K562 (cell line): ENCODE data around the gene TIMP3. TPM values are rescaled to one million over a fixed set of nuclear protein-coding genes. Genes with fewer than 3 reads are reported as not detected.

Experiments
- ATAC-seq: fragments of 200-7000 bp; cut with Tn5 transposase; 3 replicates; pipeline ENCODE4 v1.9.1; 2020; ENCODE audit warnings: moderate library complexity
- BruUV-seq: library from RNA; stranded (reverse); fragments of 400-500 nt; replicated peaks from 2 replicates; lab custom pipeline; 2021; lab: Mats Ljungman, UMichigan
- CTCF ChIA-PET: fragments of 300-600 bp; formaldehyde crosslinking; extraction: SDS; loops from one replicate; lab custom pipeline; 2021; ENCODE audit warnings: low intra/inter-chr PET ratio; lab: Yijun Ruan, JAX
- POLR2A ChIA-PET: fragments of 300-600, 350-650 bp; sonication (Branson Sonifier 250); formaldehyde crosslinking; extraction: SDS; loops from one replicate; lab custom pipeline; 2021; ENCODE audit warnings: antibody characterized with exemption, inconsistent platforms; lab: Yijun Ruan, JAX
- DNase-seq, 4 experiments: peaks; one replicate each; pipeline versions ENCODE4 v3.0.0 to v3.0.0-alpha.2; 2011 to 2018; ENCODE audit warnings: low spot score in 3 of 4, mixed read lengths in 3 of 4; ENCODE audit errors: extremely low read depth in 1 of 4
- FAIRE-seq: peaks from 2 replicates; lab custom pipeline; 2011; peaks lifted over from hg19 to GRCh38; lab: Jason Lieb, UNC
- H2AFZ ChIP-seq: 2 replicates; pipeline ENCODE4 v1.6.0; 2011; ENCODE audit warnings: low read depth, low read length, control low read depth, inconsistent platforms
- H3K27ac ChIP-seq: fragments of 200-600 bp; 3 replicates; pipeline ENCODE4 v1.8.0; 2011; ENCODE audit warnings: low read depth, mild to moderate bottlenecking, control low read depth, inconsistent platforms, low read length, moderate library complexity, mixed read lengths; ENCODE audit errors: extremely low read depth
- H3K27me3 ChIP-seq, 2 experiments: fragments of 300-600 bp in 1 of 2; 2 replicates in 1 of 2; 3 replicates in 1 of 2; pipeline versions ENCODE4 v1.6.0 to v1.8.0; 2011; ENCODE audit warnings: inconsistent platforms in 2 of 2, low read length in 2 of 2, mild to moderate bottlenecking in 1 of 2, mixed read lengths in 1 of 2, moderate library complexity in 1 of 2; ENCODE audit not compliant: control insufficient read depth in 2 of 2, insufficient read depth in 2 of 2
- H3K36me3 ChIP-seq: fragments of 300-600 bp; 3 replicates; pipeline ENCODE4 v1.8.0; 2011; ENCODE audit warnings: mild to moderate bottlenecking, low read length, inconsistent platforms; ENCODE audit not compliant: control insufficient read depth, insufficient read depth
- H3K4me1 ChIP-seq, 2 experiments: fragments of 200-600 bp in 1 of 2; replicated peaks in 1 of 2; 2 replicates in 1 of 2; 3 replicates in 1 of 2; pipeline versions ENCODE4 v1.5.1 to v1.8.0; 2011; ENCODE audit warnings: inconsistent platforms in 2 of 2, low read length in 2 of 2, mild to moderate bottlenecking in 1 of 2, mixed read lengths in 1 of 2, moderate library complexity in 1 of 2; ENCODE audit not compliant: control insufficient read depth in 2 of 2, insufficient read depth in 2 of 2
- H3K4me2 ChIP-seq: 2 replicates; pipeline ENCODE4 v1.6.1; 2011; ENCODE audit warnings: low read length, control low read depth, inconsistent platforms, mixed read lengths; ENCODE audit not compliant: insufficient read depth
- H3K4me3 ChIP-seq: fragments of 200-600 bp; sonication (generic), shearing (Covaris generic); 2 replicates; pipeline ENCODE4 v1.5.1; 2016; ENCODE audit warnings: control low read depth, inconsistent platforms
- H3K79me2 ChIP-seq: fragments of 200-600 bp; 3 replicates; pipeline ENCODE4 v1.8.0; 2011; ENCODE audit warnings: low read length, inconsistent platforms; ENCODE audit not compliant: control insufficient read depth, insufficient read depth
- H3K9ac ChIP-seq, 2 experiments: 2 replicates each; pipeline versions ENCODE4 v1.6.0 to v1.6.1; 2011; ENCODE audit warnings: low read depth in 2 of 2, low read length in 2 of 2, control low read depth in 1 of 2, inconsistent platforms in 1 of 2, mild to moderate bottlenecking in 1 of 2, mixed read lengths in 1 of 2; ENCODE audit not compliant: insufficient read depth in 1 of 2
- H3K9me1 ChIP-seq: one replicate; pipeline ENCODE4 v1.6.0; 2011; ENCODE audit warnings: inconsistent platforms, mild to moderate bottlenecking, low read length, moderate library complexity; ENCODE audit not compliant: control insufficient read depth, insufficient read depth
- H3K9me3 ChIP-seq: replicated peaks from 2 replicates; pipeline ENCODE4 v1.5.1; 2011; ENCODE audit warnings: low read depth, low read length, inconsistent platforms; ENCODE audit not compliant: control insufficient read depth, insufficient read depth
- H4K20me1 ChIP-seq: replicated peaks from 2 replicates; pipeline ENCODE4 v1.6.1; 2011; ENCODE audit warnings: low read length, inconsistent platforms, mixed read lengths; ENCODE audit not compliant: control insufficient read depth, insufficient read depth
- CEBPG ChIP-seq, 3 experiments: fragments of 200-800 bp in 1 of 3; sonication (Bioruptor generic) in 1 of 3; sonication (generic) in 1 of 3; formaldehyde crosslinking in 1 of 3; IDR thresholded peaks in 2 of 3; conservative IDR thresholded peaks in 1 of 3; 2 replicates each; pipeline versions ENCODE4 v1.6.1 to v1.8.0; 2016 to 2022; ENCODE audit warnings: missing compliant biosample characterization in 2 of 3, missing genetic modification characterization in 2 of 3, mild to moderate bottlenecking in 1 of 3, missing genetic modification reagents in 1 of 3
- CSDE1 ChIP-seq, 2 experiments: fragments of 450-650 bp; IDR thresholded peaks; 2 replicates each; pipeline ENCODE4 v1.6.1; 2016; ENCODE audit warnings: mild to moderate bottlenecking in 1 of 2
- FOXP1 ChIP-seq: sonication (generic); formaldehyde crosslinking; IDR thresholded peaks from 2 replicates; pipeline ENCODE4 v1.8.0; 2022; ENCODE audit warnings: mild to moderate bottlenecking, missing genetic modification reagents
- ILF3 ChIP-seq: fragments of 450-650 bp; IDR thresholded peaks from 2 replicates; pipeline ENCODE4 v1.6.1; 2018; ENCODE audit warnings: antibody characterized with exemption, mild to moderate bottlenecking, moderate library complexity, borderline replicate concordance
- KAT8 ChIP-seq: fragments of 450-650 bp; IDR thresholded peaks from 2 replicates; pipeline ENCODE4 v1.6.1; 2016; ENCODE audit warnings: low read depth, mild to moderate bottlenecking
- NONO ChIP-seq, 2 experiments: fragments of 200-400 bp in 1 of 2; fragments of 450-650 bp in 1 of 2; formaldehyde crosslinking in 1 of 2; IDR thresholded peaks; 2 replicates each; pipeline ENCODE4 v1.6.1; 2017; ENCODE audit warnings: low read depth in 2 of 2, mild to moderate bottlenecking in 2 of 2, moderate library complexity in 2 of 2, low read length in 1 of 2
- POLR2H ChIP-seq: IDR thresholded peaks from 2 replicates; pipeline ENCODE4 v1.6.1; 2016; ENCODE audit warnings: missing genetic modification characterization, low read depth, mild to moderate bottlenecking, control low read depth, missing compliant biosample characterization, moderate library complexity
- POLR3A ChIP-seq: IDR thresholded peaks from 2 replicates; pipeline ENCODE4 v1.6.1; 2011; ENCODE audit warnings: borderline replicate concordance, mild to moderate bottlenecking, moderate library complexity; ENCODE audit not compliant: insufficient read length, insufficient read depth; ENCODE audit errors: extremely low read depth
- RBM17 ChIP-seq: fragments of 200-400 bp; formaldehyde crosslinking; IDR thresholded peaks from 2 replicates; pipeline ENCODE4 v1.6.1; 2017; ENCODE audit warnings: low read depth, mild to moderate bottlenecking, low read length, borderline replicate concordance
- ZNF766 ChIP-seq: fragments of 200-800 bp; sonication (Bioruptor generic); conservative IDR thresholded peaks from 2 replicates; pipeline ENCODE4 v1.6.1; 2016; ENCODE audit warnings: missing genetic modification characterization, missing compliant biosample characterization
- WGBS: fragments of 100-300 bp; shearing (Covaris generic); methylation state at CpG from one replicate; pipeline ENCODE4 v1.1.6; 2016; ENCODE audit warnings: low coverage, mixed read lengths; ENCODE audit not compliant: insufficient coverage; ENCODE audit errors: missing lambda C conversion rate; 5-methylcytosine and 5-hydroxymethylcytosine counted together
- in situ Hi-C: fragments of 300-500 bp; cut with MboI; formaldehyde crosslinking; loops from 4 replicates; pipeline ENCODE4 v1.15.0; 2018; ENCODE audit warnings: inconsistent platforms, mixed read lengths
- intact Hi-C: fragments of 100-400 bp; cut with micrococcal nuclease; formaldehyde crosslinking; loops from 2 replicates; pipeline ENCODE4 v1.14.2; 2022
- polyA plus RNA-seq, 8 experiments: library from polyadenylated mRNA; depleted of rRNA in 4 of 8; stranded (reverse) in 5 of 8; unstranded in 3 of 8; fragments of >200 nt; fragmentation: Nextera tagmentation in 2 of 8; fragmentation: Illumina TruSeq in 1 of 8; extraction: Ambion mirVana in 2 of 8; extraction: Trizol in 1 of 8; gene quantifications; 2 replicates each; pipeline versions ENCODE4 v1.2.1 to v1.2.3, GENCODE V29; 2011 to 2014; ENCODE audit warnings: inconsistent platforms in 1 of 8, missing spikeins in 1 of 8
- total RNA-seq, 7 experiments: library from RNA; depleted of rRNA in 6 of 7; stranded (reverse); fragments of >200 nt in 6 of 7; fragmentation: Illumina TruSeq in 2 of 7; extraction: Trizol in 2 of 7; gene quantifications; 2 replicates each; pipeline versions ENCODE4 v1.2.1 to v1.2.3, GENCODE V29; 2011 to 2021; ENCODE audit warnings: low replicate concordance in 1 of 7
- TF ChIP-seq, protein P1 (sequence below): fragments of 250-450 bp; sonication (Bioruptor Pico); IDR thresholded peaks from 2 replicates; pipeline ENCODE4 v1.4.0; 2020; ENCODE audit warnings: mild to moderate bottlenecking, moderate library complexity, borderline replicate concordance
- TF ChIP-seq, protein P2 (sequence below): fragments of 450-650 bp; IDR thresholded peaks from 2 replicates; pipeline ENCODE4 v1.7.1; 2018; ENCODE audit warnings: mild to moderate bottlenecking, low read depth; ENCODE audit not compliant: partially characterized antibody
- TF ChIP-seq, protein P3 (sequence below): sonication (generic); formaldehyde crosslinking; IDR thresholded peaks from 2 replicates; pipeline ENCODE4 v1.8.0; 2022; ENCODE audit warnings: missing genetic modification reagents, mild to moderate bottlenecking, borderline replicate concordance

TIMP3 gene
- total and polyA plus RNA-seq, 9 of the 15 experiments (the other 6 are each of a cell fraction or from before 2014, with no cell fraction given): 0.07 to 0.73 (median 0.18) TPM

DNA sequence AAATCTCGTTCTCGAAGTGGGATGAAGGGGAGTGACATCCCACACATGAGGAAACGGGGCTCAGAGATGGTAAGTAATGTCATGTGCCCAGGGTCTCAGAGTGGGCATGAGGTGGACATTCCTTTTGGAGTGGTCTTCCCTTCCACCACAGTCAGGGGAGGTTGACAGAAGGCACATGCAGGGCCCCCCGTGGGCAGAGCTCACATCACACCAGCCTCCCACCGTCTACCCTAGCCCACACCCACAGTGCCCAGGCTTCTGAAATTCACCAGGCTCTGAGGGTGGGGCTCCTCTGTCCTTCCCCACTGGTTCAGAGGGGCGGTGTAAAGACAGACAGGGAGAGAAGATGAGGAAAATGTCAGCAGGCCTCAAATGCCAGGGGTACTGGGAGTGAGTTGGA, 41.1 kb upstream of the TIMP3 start (continued):
- no peak for TF ChIP-seq POLR3A
- TF ChIP-seq ILF3: no peak
- TF ChIP-seq KAT8: no peak
- TF ChIP-seq, protein P1, sequence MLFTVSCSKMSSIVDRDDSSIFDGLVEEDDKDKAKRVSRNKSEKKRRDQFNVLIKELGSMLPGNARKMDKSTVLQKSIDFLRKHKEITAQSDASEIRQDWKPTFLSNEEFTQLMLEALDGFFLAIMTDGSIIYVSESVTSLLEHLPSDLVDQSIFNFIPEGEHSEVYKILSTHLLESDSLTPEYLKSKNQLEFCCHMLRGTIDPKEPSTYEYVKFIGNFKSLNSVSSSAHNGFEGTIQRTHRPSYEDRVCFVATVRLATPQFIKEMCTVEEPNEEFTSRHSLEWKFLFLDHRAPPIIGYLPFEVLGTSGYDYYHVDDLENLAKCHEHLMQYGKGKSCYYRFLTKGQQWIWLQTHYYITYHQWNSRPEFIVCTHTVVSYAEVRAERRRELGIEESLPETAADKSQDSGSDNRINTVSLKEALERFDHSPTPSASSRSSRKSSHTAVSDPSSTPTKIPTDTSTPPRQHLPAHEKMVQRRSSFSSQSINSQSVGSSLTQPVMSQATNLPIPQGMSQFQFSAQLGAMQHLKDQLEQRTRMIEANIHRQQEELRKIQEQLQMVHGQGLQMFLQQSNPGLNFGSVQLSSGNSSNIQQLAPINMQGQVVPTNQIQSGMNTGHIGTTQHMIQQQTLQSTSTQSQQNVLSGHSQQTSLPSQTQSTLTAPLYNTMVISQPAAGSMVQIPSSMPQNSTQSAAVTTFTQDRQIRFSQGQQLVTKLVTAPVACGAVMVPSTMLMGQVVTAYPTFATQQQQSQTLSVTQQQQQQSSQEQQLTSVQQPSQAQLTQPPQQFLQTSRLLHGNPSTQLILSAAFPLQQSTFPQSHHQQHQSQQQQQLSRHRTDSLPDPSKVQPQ (CRISPR knock-in tag): no peak

DNA sequence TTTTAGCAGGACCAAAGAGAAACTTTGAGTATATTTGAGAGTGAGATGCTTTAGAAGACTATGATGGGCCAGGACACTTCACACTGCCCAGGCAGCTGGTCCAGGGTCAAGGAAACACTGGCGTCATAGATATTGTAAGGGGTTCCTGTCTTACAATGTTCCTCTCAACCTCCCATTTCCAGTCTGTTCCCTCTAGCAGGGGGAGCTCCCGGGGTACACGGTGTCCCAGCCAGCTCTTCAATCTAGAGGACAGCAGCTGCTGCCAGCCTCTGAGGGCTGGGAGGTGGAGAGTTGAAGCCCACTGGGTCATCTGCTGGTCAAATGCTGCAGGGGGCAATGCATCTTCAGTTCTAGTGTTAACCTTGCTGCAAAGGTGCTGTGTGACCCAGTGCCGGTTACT, 40.7 kb upstream of the TIMP3 start:
- H3K4me2 ChIP-seq: no peak overlapping the region
- H3K9me1 ChIP-seq: no peaks in the 10 kb centered on the region
- DNase-seq (no peak), ATAC-seq (no peak), FAIRE-seq (no peak)
- WGBS: 5% methylated on average over 4 of the region's 4 CpGs
- no peak overlapping the region for H3K4me3 ChIP-seq
- H4K20me1 ChIP-seq: no peaks in the 10 kb centered on the region
- BruUV-seq: no TSS peak
- peaks cover 2 to 27% of the 10 kb centered on the region in 2 experiments; a peak in 2 of 5 replicates for H3K27me3 ChIP-seq
- H3K27ac ChIP-seq: no peak overlapping the region
- no peaks in the 10 kb centered on the region for H3K79me2 ChIP-seq
- H3K4me1 ChIP-seq: no peaks in the 10 kb centered on the region; a peak in 1 of 5 replicates
- in situ Hi-C loops: no loop called here
- H3K9ac ChIP-seq: no peak overlapping the region
- no peaks in the 10 kb centered on the region for H3K9me3 ChIP-seq
- no peaks in the 10 kb centered on the region for H3K36me3 ChIP-seq
- intact Hi-C loops: no loop called here
- H2AFZ ChIP-seq: no peak overlapping the region
- POLR2A ChIA-PET: interaction anchor here (0.5 to 0.6 kb wide), 2 partner anchors 112 to 188 kb away, joined by 3 read pairs; no protein-coding TSS in a partner anchor
- CTCF ChIA-PET: no interaction called here
- TF ChIP-seq ZNF766 (CRISPR knock-in tag) (no peak), FOXP1 (CRISPR knock-in tag) (no peak), NONO (IDR thresholded peaks at IDR 0.05; ENCODE audit: low read depth in 2 of 2, low read length in 1 of 2) (no peak), POLR2H (tag) (no peak), RBM17 (no peak), CSDE1 (IDR thresholded peaks at IDR 0.05) (no peak), CEBPG (CRISPR knock-in tag; IDR thresholded peaks at IDR 0.05) (no peak), CEBPG (tag; conservative IDR thresholded peaks at IDR 0.05 in 1 of 2, IDR thresholded peaks at IDR 0.05 in 1 of 2) (no peak)
- TF ChIP-seq, protein P2, sequence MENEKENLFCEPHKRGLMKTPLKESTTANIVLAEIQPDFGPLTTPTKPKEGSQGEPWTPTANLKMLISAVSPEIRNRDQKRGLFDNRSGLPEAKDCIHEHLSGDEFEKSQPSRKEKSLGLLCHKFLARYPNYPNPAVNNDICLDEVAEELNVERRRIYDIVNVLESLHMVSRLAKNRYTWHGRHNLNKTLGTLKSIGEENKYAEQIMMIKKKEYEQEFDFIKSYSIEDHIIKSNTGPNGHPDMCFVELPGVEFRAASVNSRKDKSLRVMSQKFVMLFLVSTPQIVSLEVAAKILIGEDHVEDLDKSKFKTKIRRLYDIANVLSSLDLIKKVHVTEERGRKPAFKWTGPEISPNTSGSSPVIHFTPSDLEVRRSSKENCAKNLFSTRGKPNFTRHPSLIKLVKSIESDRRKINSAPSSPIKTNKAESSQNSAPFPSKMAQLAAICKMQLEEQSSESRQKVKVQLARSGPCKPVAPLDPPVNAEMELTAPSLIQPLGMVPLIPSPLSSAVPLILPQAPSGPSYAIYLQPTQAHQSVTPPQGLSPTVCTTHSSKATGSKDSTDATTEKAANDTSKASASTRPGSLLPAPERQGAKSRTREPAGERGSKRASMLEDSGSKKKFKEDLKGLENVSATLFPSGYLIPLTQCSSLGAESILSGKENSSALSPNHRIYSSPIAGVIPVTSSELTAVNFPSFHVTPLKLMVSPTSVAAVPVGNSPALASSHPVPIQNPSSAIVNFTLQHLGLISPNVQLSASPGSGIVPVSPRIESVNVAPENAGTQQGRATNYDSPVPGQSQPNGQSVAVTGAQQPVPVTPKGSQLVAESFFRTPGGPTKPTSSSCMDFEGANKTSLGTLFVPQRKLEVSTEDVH: no peak
- TF ChIP-seq, protein P3, sequence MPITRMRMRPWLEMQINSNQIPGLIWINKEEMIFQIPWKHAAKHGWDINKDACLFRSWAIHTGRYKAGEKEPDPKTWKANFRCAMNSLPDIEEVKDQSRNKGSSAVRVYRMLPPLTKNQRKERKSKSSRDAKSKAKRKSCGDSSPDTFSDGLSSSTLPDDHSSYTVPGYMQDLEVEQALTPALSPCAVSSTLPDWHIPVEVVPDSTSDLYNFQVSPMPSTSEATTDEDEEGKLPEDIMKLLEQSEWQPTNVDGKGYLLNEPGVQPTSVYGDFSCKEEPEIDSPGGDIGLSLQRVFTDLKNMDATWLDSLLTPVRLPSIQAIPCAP: no peak
